GM12801 (cell line): ENCODE results near the gene YARS1.

Experiments used
- TF ChIP-seq, protein P1 (sequence below): IDR thresholded peaks from one replicate; pipeline ENCODE4 v1.5.1; 2011; ENCODE audit warnings: control low read depth; ENCODE audit not compliant: insufficient read length; ENCODE audit errors: extremely low read depth

Gene YARS1

DNA sequence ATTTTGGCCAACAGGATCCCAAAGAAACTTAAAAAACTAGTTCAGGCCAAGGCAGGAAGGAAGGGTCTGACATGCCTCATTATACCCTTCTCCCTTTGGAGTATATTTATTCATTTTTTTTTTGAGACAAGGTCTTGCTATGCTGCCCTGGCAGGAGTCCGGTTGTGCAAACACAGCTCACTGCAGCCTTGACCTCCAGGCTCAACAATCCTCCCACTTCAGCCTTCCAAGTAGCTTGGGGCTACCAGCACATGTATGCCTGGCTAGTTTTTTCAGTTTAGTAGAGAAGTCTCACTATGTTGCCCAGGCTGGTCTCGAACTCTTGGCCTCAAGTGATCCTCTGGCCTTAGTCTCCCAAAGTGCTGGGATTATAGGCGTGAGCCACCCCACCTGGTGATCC lies 5.2 kb downstream of the YARS1 start:
- TF ChIP-seq, protein P1, sequence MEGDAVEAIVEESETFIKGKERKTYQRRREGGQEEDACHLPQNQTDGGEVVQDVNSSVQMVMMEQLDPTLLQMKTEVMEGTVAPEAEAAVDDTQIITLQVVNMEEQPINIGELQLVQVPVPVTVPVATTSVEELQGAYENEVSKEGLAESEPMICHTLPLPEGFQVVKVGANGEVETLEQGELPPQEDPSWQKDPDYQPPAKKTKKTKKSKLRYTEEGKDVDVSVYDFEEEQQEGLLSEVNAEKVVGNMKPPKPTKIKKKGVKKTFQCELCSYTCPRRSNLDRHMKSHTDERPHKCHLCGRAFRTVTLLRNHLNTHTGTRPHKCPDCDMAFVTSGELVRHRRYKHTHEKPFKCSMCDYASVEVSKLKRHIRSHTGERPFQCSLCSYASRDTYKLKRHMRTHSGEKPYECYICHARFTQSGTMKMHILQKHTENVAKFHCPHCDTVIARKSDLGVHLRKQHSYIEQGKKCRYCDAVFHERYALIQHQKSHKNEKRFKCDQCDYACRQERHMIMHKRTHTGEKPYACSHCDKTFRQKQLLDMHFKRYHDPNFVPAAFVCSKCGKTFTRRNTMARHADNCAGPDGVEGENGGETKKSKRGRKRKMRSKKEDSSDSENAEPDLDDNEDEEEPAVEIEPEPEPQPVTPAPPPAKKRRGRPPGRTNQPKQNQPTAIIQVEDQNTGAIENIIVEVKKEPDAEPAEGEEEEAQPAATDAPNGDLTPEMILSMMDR: no peak

DNA sequence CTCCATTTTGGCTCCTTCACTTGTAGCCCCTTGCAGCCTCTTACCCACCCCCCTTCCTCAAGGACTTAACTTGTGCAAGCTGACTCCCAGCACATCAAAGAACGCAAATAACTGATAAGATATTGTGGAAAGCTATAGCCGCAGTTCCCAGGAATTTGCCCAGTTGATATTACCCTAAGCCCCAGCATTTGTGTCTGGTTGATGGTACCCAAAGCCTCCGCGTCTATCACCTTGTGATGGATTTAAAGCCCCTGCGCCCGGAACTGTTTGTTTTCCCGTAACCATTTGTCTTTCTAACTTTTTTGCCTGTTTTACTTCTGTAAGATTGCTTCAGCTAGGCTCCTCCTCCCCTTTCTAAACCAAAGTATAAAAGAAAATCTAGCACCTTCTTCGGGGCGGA lies 5.9 kb downstream of the YARS1 start:
- TF ChIP-seq, protein P1: no peak

DNA sequence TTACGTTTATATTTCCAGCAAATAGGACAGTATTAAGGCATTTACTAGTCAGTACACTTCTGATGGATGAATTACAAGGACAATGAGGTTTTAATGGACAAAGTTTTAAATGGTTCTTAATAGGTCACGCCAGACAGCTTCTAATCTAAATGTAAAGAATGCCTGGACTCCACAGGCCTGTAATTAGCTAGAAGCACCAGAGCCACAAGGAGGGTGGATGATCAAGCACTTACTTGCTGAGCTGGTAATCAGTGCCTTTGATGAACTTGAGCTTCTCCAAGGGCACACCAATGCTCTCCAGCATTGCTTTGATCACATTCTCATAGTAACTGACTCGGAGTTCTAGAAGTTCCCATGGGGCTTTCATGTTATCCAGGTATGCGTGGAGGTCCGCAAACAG lies 6.8 kb downstream of the YARS1 start:
- TF ChIP-seq, protein P1: no peak

DNA sequence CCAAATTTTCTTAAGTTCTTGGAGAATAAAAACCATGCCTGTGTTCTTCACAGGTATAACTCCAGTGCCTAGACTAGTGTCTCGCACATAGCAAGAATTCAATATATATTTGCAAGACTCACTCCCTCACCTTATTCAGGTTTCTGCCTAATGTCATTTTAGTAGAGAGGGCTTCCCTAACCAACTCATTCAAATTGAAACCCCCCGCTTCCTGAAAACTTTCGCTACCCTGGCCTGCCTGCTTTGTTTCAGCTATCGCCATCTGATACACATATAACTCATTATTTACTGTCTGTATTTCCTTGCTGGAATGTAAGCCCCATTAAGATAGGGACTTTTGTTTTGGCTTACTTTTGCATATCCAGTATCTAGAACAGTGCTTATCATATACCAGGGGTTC lies 8.6 kb downstream of the YARS1 start:
- TF ChIP-seq, protein P1: no peak

DNA sequence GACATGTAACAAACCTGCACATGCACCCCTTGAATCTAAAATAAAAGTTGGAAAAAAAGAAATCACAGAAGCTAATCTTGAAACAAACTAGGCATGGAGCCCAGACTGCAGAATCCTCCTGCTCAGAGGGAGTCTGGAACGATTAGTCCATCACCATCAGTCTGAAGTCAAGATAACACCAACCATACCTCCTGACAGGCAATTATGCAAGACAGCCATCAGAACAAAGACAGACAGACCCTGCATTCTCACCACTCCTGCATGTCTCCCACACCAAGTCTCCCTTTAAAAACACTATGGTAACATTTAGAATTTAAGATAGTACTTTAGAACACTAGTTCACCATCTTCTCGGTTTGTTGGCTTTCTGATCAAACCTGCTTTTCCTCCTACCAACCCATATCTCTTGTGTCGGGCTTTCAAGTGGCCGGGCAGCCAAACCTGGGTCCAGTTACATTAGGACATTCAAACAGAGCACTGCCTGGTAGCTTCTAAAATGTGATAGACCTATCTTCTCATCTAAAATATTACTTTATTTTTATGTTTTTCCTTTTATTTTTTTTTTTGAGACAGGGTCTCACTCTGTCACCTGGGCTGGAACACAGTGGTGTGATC lies 10.1 kb downstream of the YARS1 start:
- TF ChIP-seq, protein P1: no peak

DNA sequence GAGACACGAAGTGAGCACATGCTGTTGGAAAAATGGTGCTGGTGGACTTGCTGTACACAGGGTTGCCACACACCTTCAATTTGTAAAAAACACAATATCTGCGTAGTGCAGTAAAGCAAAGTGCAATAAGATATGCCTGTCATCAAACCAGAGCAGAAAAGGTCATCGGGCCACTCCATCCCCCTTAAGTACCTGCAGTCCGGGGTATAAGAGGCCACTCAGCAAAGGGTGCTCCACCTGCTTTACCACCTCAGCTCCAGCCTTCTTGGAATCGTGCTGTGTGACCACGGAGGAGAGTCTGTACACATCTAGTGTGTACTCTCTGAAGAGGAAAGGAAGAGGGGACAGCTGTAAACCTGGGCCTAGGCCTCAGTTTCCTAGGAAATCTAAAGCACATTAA lies 10.9 kb downstream of the YARS1 start:
- TF ChIP-seq, protein P1: no peak

DNA sequence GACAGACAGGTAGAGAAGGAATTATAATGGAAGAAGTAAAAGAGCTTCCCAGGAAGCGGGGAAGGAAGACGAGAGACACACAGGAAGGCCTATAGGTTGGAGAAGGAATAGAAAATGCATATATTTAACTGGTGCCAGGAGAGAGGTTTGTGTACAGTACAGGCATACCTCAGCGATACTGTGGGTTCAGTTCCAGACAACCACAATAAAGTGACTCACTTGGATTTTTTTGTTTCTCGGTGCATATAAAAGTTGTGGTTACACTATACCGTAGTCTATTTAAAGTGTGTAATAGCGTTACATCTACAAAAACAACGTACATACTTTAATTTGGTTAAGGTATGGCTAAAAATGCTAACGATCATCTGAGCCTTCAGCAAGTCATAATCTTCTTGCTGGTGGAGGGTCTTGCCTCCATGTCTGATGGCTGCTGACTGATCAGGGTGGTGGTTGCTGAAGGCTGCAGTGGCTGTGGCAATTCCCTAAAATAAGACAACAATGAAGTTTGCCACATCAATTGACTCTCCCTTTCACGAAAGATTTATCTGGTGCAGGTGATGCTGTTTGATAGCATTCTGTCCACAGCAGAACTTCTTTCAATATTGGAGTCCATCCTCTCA lies 16.0 kb downstream of the YARS1 start:
- TF ChIP-seq, protein P1: no peak
